Cerebellar cortex (tissue), 1 donor: Measurements from ENCODE around the gene LIPA.

Experiments used
- DNase-seq: peaks from one replicate; pipeline ENCODE4 v3.0.0-alpha.2; 2015; ENCODE audit warnings: low spot score

LIPA gene

DNA sequence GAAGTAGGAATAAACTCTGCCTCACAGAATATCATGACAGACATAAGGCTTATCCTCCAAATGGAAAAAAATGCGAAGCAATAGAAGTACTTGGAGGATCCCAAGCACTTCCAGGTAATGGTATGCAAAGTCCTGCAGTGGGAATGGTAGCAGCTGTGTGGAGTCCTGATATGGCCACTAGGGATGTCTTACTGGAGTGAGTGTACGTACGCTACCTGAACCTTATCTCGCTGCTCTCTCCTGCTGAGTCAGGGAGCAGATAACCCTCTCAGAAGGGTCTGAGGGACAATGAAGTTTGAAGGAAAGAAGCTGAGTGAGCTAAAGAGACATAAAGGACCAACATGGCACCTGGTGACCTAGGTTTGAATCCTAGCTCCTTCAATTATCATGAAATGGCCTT is 86.7 kb downstream of the LIPA start:
- DNase-seq, result no peak

DNA sequence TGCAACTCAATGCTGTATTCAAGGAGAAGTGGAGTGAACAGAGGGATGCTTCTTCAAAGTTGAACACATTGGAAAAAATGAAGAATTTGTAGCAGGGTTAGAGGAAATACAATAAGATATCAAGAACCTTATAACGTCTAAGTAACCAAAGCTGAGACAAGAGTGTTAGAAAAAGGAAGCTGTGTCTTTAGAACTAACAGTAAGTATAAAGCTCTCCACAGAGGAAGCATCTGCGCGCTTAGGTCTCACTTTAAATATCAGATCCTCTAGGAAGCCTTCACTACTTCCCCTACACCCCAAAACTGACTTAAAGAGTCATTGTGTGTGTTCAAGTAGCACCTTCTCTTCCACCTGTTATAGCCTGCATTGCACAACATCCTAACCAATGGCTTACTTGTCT is 87.5 kb downstream of the LIPA start:
- DNase-seq, result no peak
